DMS114 treated with DMSO at 0.1 percent for 48 hours (cell line): ENCODE measurements around the gene AIG1.
"Not testable (repeated sequence)": the region's sequence is repeated elsewhere in the genome, so short reads cannot be mapped to it uniquely, and the experiment has no call there.

Experiments used
- DNase-seq: peaks from one replicate; lab custom pipeline; 2025; ENCODE audit not compliant: unreplicated experiment; lab: John Stamatoyannopoulos, UW

The AIG1 gene

GRCh38 chr6:143125864-143126573 is 65.3 kb downstream of the AIG1 start:
- DNase-seq, result no peak

- DNase-seq, result no peak
These were observed 65.9 kb downstream of the AIG1 start for GRCh38 chr6:143126574-143126941.

- DNase-seq, result no peak
These were observed 67.4 kb downstream of the AIG1 start for GRCh38 chr6:143127941-143128680.

GRCh38 chr6:143128681-143129015 is 68.0 kb downstream of the AIG1 start:
- DNase-seq, result no peak

- DNase-seq, result no peak
These were observed 70.2 kb downstream of the AIG1 start for GRCh38 chr6:143130928-143131327.

- no peak for DNase-seq
These were observed 74.6 kb downstream of the AIG1 start for GRCh38 chr6:143135325-143135724.

GRCh38 chr6:143135797-143136561 is 75.3 kb downstream of the AIG1 start:
- DNase-seq, result no peak

GRCh38 chr6:143136647-143137046 is 76.0 kb downstream of the AIG1 start:
- DNase-seq, result no peak

GRCh38 chr6:143139239-143139784 is 78.6 kb downstream of the AIG1 start:
- no peak for DNase-seq

- not testable (repeated sequence) for DNase-seq
These were observed 79.2 kb downstream of the AIG1 start for GRCh38 chr6:143139884-143140283.

GRCh38 chr6:143140767-143141166 is 80.1 kb downstream of the AIG1 start:
- DNase-seq, result no peak

GRCh38 chr6:143141442-143141841 is 80.8 kb downstream of the AIG1 start:
- no peak for DNase-seq

GRCh38 chr6:143146186-143146851 is 85.6 kb downstream of the AIG1 start:
- no peak for DNase-seq

- no peak for DNase-seq
These were observed 89.1 kb downstream of the AIG1 start for GRCh38 chr6:143149771-143150170.

- DNase-seq, result no peak
These were observed 89.6 kb downstream of the AIG1 start for GRCh38 chr6:143150281-143150680.

GRCh38 chr6:143151381-143151780 is 90.7 kb downstream of the AIG1 start:
- no peak for DNase-seq

GRCh38 chr6:143155681-143156080 is 95.0 kb downstream of the AIG1 start:
- DNase-seq, result no peak

GRCh38 chr6:143157131-143157530 is 96.4 kb downstream of the AIG1 start:
- no peak for DNase-seq

- DNase-seq, result no peak
These were observed 97.5 kb downstream of the AIG1 start for GRCh38 chr6:143158113-143158581.

- DNase-seq, result no peak
These were observed 98.3 kb downstream of the AIG1 start for GRCh38 chr6:143159001-143159400.

GRCh38 chr6:143160015-143160414 is 99.3 kb downstream of the AIG1 start:
- DNase-seq, result no peak
